GM23248 (cell line): ENCODE results near the gene ATP1B3.

Experiments used
- EZH2 ChIP-seq: fragments of 200-600 bp; sonication (generic); IDR thresholded peaks from 2 replicates; pipeline ENCODE4 v1.6.1; 2018; ENCODE audit warnings: antibody characterized with exemption, mild to moderate bottlenecking; ENCODE audit not compliant: insufficient read depth, poor library complexity, severe bottlenecking
- EZH2phosphoT487 ChIP-seq: fragments of 200-600 bp; sonication (generic); IDR thresholded peaks from 2 replicates; pipeline ENCODE4 v1.6.1; 2018; ENCODE audit warnings: antibody characterized with exemption, moderate library complexity, mild to moderate bottlenecking, low read depth; ENCODE audit not compliant: insufficient read depth

DNA sequence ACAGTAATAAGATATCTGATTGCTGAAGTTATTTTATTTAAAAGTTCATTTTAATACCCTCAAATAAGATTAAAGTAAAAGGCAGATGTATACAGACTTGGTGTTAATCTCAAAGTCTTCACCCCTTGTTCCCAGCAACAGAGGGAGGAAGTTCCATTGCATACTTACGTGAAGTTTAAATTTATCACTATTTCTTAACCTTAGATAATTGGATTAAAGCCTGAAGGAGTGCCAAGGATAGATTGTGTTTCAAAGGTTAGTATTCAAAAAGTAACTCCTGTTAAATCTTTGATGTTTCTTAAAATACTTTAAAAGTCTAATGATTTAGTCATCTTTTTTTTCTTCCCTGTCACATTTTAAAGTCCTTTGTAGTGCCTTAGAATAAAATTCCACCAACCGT, 39.3 kb downstream of the ATP1B3 start:
- TF ChIP-seq EZH2 (no peak), EZH2phosphoT487 (no peak)
